ENCODE data around the gene DNASE2.

Gene DNASE2

GRCh38 chr19:12886969-12887747, 5.9 kb upstream of the DNASE2 start, which contains the start of gene KLF1:
Gene KLF1 (minus strand): TSS chr19:12887201. CDS start chr19:12887140, 61 bp downstream.
- no peak for DNase-seq (ENCODE audit: low spot score)

DNA sequence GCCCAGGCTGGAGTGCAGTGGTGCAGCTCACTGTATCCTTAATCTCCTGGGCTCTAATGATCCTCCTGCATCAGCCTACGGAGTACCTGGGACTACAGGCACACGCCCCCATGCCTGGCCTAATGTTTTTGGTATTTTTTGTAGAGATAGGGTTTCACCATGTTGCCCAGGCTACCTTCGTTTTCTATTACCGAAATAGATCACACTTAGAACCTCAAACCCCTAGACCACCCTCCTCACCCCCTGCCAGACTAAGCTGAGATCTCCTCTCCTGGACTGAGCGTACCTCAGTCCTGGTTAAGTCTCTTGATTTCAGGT, 5.4 kb upstream of the DNASE2 start:
- no peak for DNase-seq (ENCODE audit: low spot score)

GRCh38 chr19:12885749-12886650, 4.8 kb upstream of the DNASE2 start:
- DNase-seq (ENCODE audit: low spot score) = no peak

GRCh38 chr19:12884926-12885748, 3.9 kb upstream of the DNASE2 start:
- no peak for DNase-seq (ENCODE audit: low spot score)

DNA sequence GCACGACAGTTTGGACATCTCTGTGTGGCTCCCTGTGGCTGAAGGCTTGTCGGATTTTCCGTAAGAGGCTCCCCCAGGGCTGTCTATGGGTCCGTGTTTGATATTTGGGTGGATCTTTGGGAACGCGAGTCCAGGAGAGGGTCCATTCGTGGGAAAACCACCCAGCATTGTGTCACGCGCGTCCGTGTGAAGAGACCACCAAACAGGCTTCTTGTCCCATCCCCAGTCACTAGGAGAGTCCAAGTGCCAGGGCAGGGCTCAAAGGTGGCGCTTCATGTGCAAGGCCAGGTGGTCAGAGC, 3.3 kb upstream of the DNASE2 start:
- no peak for DNase-seq (ENCODE audit: low spot score)

GRCh38 chr19:12884202-12884601, 3.0 kb upstream of the DNASE2 start:
- no peak for DNase-seq (ENCODE audit: low spot score)

- DNase-seq (ENCODE audit: low spot score) = no peak
Observed at GRCh38 chr19:12882589-12882988, 1.3 kb upstream of the DNASE2 start.

DNA sequence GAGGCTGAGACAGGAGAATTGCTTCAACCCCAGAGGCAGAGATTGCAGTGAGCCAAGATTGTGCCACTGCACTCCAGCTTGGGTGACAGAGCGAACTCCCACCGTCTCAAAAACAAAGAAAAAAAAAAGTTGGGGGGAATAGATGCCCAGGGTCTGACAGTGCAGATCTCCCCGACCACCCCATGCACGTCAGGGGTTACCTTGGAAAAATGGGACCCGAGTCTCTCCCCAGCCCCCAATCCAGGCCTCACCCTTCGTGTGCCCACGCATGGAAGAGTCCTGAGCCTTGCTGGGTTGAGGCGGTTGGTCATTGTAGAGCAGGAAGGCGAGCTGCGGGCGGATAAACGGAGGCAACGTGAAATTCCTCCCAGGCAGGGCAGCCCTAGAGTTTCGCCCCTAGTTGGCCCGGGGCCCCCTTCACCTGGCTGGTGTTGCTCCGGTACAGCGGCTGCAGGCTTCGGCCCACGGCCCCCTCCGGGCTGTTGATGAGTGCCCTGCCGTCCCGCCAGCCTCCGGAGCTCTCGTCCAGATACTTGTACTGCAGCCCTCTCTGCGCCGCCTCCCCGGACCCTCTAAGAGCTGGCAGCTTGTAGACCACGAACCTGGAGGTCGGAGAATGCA, 588 bp downstream of the DNASE2 start:
- DNase-seq (ENCODE audit: low spot score) = peak; percentile 62

- DNase-seq (ENCODE audit: low spot score) = no peak
Observed at GRCh38 chr19:12875086-12875485, 6.2 kb downstream of the DNASE2 start.

GRCh38 chr19:12873891-12874745, 7.1 kb downstream of the DNASE2 start:
- no peak for DNase-seq (ENCODE audit: low spot score)

DNA sequence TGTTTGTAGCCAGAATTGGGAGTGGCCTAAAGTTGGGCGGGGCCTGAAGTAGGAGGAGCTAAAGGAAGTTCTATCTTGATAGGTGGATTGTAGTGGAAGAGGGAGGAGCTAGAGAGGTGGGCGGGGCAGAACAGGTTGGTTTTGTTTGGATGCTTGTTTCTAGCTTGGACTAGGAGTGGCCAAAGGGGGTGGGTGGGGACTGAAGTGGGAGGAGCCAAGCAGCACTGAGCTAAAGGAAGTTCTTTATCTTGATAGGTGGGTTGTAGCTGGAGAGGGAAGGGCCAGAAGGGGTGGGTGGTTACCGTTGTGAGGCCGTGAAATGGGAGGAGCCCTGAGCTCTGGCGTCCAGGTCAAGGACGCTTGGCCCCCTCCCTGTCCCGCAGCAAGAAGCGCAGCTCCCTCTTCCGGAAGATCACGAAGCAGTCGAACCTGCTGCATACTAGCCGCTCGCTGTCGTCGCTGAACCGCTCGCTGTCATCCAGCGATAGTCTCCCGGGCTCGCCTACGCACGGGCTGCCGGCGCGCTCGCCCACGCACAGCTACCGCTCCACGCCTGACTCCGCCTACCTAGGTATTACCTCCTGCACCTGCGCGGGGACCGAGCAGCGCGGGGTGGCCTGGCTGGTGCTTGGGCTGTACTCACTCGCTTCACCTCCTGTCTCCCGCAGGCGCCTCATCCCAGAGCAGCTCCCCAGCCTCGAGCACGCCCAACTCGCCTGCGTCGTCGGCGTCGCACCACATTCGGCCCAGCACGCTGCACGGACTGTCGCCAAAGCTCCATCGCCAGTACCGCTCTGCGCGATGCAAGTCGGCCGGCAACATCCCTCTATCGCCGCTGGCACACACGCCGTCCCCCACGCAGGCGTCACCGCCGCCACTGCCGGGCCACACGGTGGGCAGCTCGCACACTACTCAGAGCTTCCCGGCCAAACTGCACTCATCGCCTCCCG, 8.0 kb downstream of the DNASE2 start:
- DNase-seq (ENCODE audit: low spot score) = no peak

- DNase-seq (ENCODE audit: low spot score) = no peak
Observed at GRCh38 chr19:12872255-12872654, 9.0 kb downstream of the DNASE2 start.

- no peak for DNase-seq (ENCODE audit: low spot score)
Observed at GRCh38 chr19:12871681-12872080, 9.6 kb downstream of the DNASE2 start.

DNA sequence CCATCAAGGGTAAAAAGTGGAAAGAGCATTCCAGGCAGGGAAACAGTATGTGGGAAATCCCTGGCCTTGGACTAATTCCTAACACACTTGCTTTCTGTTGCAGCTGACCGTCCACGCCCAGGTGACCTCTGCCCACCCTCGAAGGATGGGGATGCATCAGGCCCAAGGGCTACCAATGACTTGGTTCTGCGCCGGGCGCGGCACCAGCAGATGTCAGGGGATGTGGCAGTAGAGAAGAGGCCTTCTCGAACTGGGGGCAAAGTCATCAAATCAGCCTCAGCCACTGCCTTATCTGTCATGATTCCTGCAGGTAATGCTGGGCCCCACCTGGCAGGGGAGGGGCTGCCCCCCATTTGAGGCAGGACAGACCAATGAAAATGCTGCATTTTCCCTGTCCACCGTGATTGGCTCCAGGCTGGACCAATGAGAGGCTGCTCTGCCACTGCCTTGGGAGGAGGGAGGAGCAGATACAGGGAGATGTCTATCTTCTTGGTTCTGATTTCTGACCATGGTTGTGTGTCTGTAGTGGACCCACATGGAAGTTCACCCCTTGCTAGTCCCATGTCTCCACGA, 12.6 kb downstream of the DNASE2 start:
- no peak for DNase-seq (ENCODE audit: low spot score)

- no peak for DNase-seq (ENCODE audit: low spot score)
Observed at GRCh38 chr19:12867120-12868099, 13.8 kb downstream of the DNASE2 start.

DNA sequence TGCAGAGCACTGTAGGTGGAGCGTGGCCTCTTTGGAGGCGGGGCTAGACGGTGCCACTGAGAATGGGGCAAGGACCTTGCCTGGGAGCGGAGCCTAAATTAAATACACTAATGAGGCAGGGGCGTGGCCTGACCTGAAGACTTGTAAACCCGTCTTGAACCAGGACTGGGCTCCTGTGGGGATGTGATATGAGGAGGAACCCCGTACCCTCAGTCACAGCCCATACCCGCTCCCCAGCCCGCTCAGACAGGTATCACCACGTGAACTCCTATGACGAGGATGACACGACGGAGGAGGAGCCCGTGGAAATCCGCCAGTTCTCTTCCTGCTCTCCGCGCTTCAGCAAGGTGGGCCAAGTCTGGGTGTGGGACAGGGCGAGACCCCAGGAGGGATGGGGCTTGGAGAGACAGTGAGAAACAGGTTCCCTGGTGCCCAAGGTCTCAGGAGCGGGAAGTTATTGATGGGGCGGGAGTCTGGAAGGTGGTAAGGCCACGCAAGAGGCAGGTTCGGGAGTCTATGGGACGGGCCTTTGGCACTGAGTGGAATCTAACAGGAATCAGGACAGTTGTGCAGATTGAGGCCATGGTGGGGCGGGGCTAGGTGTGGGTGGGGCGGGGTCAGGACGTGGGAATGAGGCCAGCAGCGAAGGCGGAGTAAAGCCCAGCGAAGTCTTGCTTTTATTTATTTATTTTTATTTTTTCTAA, 14.7 kb downstream of the DNASE2 start:
- no peak for DNase-seq (ENCODE audit: low spot score)

GRCh38 chr19:12865746-12866415, 15.4 kb downstream of the DNASE2 start:
- DNase-seq (ENCODE audit: low spot score) = no peak
